ENCODE results near the gene DAB1.
"Not testable (repeated sequence)": the region's sequence is repeated elsewhere in the genome, so short reads cannot be mapped to it uniquely, and the experiment has no call there.

DAB1 gene

DNA sequence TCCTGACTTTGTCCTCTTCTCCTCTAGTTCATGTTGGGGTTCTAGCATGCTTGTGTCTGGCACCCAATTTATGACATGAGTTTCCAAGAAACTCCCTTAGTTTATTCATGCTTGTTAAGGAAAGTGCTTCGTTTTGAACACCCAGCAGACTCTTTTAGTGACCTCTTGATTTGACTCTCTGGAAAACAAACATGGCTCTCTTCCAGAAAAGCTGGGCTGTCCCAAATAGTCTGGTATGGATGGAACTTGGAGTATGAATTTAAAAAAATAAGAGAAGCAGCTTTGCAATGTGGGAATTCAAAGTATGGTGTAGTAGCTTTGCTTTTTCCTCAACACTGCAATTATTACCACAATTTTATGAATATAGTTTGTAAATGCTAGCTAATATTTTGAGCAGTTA lies 314.6 kb downstream of the DAB1 start:
- DNase-seq: no peak

DNA sequence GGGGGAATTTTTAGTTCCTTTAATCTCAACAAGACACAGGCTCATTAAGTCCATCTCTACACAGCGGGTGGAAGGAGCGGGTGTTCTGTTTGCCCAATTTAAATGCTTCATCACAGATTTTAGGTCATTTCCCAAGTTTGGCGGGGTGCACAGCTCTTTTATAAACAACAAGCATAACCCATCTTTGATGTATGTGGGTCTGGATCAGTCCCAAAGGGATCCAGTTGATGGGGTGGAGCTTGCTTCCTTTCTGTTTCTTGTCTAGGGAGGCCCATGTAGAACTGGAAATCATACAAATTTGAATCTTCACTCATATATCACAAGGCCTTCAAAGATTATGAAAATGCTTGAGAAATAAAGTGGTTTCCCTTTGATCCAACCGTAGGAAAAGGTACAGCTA lies 317.6 kb downstream of the DAB1 start:
- DNase-seq: no peak

- no peak for DNase-seq
Observed at GRCh38 chr1:57102561-57103326, 321.1 kb downstream of the DAB1 start.

DNA sequence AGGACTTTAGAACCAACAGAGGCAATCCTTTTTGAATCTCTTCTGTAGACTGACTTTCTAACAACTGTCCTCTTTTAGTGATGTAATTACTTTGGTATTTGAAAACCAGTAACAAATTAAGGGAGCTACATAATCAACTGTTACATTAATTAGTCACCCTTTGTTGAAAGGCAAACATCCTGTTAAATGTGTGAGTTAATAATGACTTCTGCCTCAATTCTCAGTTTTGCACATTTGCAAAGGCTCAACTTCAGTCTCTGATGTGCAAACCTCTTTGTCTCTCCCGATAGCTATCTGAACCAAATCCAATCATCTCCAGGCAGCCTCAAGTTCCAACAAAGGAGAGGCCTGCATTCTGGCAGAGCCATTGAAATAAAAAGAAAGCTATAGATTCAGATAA lies 322.7 kb downstream of the DAB1 start:
- no peak for DNase-seq

- DNase-seq: no peak
Observed at GRCh38 chr1:57094749-57095148, 329.1 kb downstream of the DAB1 start.

DNA sequence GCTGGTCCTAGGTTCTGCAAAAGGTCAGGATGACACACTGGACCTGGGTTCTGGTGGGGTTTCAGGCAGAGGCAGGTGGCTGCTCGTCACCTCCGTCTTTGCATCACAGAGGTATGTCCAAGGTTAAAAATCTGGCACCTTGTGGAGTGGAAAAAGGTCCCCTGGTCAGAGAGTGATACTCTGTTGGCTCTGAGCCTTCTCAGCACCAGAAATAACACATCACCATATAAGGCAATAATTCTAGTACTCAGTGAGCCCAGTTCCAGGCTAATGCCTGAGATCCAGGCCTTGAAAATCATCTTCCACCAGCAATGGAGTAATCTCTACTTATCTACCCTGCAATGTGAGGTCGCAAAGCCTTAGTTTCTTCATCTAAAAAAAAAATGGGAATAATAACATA lies 330.7 kb downstream of the DAB1 start:
- no peak for DNase-seq

DNA sequence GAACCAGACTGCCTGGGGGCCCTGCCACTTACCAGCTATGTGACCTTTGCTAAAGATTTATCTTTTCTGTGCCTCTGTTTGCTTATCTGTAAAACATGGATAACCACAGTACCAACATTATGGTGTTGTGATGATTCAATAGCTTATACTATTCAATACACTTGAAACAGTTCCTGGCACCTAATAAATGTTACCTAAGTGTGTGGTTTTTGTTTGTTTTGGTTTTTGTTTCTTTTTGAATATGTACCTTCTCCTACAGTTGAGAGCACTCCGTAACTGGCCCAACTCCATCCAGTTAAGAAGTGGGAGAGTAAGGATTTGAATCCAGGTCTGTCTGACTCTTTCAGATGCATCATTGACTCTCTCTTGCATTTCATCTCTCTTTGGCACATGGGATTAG lies 332.2 kb downstream of the DAB1 start:
- no peak for DNase-seq

DNA sequence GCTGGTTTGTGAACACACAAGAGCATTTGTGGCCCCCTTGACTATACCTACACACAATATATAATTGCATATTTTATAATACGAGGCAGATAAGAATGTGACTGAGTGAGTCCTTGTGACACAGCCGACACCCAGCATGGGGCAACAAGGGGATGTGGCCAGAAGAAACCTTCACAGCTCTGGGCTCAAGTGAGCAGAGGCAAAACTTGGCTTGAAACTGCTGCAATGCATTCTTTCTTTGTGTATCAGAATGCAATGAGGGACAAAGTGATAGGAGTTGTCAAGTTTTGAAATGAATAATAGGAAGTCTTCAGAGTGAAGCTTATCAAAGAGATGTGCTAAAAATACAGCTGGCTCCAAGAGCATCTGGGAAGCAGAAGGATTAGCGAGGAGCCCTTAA lies 334.0 kb downstream of the DAB1 start:
- no peak for DNase-seq

DNA sequence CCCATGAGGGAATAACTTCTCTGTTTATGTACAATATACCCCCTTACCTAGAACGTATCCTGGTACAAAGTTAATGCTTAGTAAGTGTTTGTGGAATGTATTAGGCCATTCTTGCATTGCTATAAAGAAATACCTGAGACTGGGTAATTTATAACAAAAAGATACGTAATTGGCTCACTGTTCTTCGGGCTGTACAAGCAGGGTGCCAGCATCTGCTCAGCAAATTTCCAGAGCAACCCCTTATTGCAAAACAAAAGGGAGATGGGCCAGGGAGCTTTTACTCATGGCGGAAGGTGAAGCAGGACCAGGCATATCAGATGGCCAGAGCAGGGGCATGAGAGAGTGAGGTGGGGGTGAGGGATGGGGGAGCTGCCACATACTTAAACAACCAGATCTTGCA lies 334.6 kb downstream of the DAB1 start:
- DNase-seq: no peak

GRCh38 chr1:57088653-57089052 lies 335.2 kb downstream of the DAB1 start:
- no peak for DNase-seq

DNA sequence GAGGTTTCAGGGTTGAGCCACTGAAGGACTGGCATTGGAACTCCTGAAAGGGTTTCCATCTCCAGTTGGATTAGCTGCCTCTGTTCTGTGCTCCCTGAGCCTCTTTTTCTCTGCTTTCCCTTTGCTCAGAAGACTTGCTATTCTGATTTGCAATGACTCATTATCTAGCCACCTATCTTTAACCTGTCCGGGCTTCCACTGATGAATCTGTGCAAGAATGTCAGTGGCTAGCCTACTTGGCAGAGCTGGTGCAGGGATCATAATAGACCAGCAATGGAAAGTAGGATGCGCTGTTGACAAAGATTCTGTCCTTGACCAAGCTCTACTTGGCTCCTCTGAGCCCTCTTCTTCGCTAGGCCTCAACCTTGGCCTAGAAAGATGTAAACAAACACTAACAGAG lies 336.2 kb downstream of the DAB1 start:
- not testable (repeated sequence) for DNase-seq

GRCh38 chr1:57086154-57086553 lies 337.7 kb downstream of the DAB1 start:
- no peak for DNase-seq

DNA sequence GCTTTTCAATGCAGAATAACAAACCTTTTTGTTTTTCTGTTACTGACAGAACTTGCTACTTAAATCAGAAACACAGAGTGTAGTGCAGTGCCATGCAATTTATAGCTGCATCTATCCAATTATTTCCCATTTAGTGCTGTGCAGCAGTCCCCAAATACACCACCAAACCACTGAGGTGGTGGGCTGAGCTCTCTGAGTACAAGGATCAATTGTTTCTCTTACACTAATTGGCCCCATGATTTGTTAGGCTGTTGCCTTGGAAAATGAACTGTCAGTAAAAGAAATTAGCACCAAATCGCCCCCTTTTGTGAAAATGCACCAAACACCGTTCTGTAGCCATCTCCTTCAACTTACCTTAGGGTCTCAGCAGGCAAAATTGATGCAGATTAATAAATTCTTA lies 339.2 kb downstream of the DAB1 start:
- DNase-seq: no peak

- no peak for DNase-seq
Observed at GRCh38 chr1:57082711-57083439, 341.0 kb downstream of the DAB1 start.

DNA sequence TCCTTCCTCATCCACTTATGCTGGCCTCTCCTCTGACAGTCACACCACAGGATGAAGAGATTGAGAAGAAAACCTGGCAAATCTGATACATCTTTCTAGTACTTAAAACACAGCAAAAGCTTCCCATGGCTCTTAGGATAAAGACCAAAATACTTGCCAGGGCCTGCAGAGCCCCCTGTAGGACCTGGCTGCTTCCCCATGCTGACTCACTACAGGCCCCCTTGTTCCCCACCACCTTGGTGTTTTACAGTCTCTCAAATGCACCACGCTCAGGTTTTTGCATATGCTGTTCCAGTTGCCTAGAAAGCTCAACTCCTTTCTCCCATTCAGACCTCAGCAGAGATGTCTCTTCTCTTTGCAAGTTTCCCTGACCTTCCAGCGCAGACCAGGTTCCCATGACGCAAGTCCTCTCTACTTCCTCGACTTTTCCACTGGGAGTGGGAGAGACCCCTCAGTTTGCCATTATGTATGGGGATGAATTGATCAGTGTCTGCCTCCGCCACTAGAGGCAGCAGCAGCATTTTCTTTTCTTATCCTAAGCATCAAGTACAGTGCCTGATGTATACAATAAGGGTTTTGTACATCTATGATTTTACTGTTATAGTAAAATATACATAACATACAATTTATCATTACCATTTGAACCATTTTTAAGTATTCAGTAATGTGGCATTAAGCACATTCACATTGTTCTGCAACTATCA lies 344.3 kb downstream of the DAB1 start:
- no peak for DNase-seq

GRCh38 chr1:57072401-57073110 lies 351.3 kb downstream of the DAB1 start:
- no peak for DNase-seq

DNA sequence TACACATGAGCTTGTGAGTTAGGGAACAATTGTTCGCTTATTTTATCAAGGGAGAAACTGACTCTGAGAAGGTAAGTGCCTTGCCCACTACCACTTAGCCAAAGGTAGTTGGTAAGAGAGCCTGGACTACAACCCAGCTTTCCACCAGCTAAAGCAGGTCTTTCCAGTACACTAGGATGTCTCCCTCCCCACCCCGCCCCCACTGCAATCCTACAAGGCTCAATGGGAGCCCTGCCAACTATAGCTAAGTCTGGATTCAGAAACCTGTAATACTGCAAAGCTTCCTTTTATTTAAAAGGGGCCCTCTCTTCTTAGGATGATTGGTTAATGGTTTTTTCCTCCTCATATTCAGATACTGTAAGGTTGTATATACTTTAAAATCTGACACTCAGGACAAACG lies 356.0 kb downstream of the DAB1 start:
- no peak for DNase-seq

DNA sequence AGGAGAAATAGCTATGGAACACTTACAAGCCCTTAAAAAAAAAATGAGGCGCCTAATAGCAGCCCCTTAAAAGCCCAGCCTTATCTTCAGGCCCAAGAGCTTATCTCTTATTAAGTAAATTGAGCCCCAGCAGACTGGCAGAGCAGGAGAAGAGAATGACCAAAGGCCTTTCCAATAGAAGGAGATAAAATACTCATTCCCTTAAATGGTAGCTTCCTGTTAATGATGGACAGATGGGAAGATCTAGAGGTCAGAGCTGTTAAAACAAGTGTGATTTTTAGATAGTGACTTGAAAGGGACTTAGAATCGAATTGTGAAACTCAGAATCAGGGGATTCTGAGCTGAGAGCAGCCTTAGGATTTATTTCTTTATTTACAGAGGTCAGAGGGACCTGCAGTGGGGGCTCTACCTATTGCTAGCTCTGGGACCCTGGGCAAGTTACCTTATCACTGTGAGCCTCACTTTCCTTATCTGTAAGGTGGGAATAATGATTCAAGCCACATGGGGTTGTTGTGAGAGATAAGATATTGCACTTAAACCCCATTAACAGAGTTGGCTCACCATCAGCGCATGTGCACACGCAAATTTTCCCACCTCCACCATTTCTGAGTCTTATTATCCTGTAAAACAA lies 356.8 kb downstream of the DAB1 start:
- no peak for DNase-seq

GRCh38 chr1:57065442-57065841 lies 358.4 kb downstream of the DAB1 start:
- DNase-seq: no peak

DNA sequence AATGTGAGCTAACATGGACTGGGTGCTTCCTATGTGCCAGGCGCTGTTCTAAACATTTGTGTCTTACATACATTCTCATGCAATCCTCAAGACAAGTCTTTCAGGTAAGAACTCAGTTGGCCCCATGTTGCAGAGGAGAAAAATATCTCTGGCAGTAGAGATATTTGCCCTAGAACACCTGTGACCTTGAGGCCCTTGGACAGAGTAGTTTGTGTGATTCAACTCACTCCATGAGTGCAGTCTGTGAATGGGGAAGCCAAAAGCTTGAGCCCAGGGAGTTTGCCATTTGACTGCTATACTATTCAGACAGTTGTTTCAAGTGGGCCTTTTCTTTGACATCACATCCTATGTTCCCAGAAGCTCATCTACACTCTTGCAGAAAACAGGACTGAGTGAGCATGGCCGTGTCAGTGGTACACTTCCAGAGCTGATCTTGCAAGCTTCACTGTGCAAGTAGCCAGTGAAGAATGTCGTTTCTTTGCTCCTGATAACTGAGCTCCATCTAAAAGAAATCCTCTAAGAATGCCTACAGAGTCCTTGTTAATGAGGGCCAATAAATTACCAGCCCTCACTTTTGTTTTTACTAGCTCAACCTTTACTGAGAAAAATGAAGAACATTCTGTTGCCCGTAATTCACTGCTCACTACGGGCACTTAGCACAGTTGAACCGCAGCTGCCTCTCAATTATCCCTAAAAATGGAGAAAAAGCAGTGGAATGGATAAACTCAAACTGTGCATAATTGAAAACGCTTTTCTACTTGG lies 359.3 kb downstream of the DAB1 start:
- no peak for DNase-seq

DNA sequence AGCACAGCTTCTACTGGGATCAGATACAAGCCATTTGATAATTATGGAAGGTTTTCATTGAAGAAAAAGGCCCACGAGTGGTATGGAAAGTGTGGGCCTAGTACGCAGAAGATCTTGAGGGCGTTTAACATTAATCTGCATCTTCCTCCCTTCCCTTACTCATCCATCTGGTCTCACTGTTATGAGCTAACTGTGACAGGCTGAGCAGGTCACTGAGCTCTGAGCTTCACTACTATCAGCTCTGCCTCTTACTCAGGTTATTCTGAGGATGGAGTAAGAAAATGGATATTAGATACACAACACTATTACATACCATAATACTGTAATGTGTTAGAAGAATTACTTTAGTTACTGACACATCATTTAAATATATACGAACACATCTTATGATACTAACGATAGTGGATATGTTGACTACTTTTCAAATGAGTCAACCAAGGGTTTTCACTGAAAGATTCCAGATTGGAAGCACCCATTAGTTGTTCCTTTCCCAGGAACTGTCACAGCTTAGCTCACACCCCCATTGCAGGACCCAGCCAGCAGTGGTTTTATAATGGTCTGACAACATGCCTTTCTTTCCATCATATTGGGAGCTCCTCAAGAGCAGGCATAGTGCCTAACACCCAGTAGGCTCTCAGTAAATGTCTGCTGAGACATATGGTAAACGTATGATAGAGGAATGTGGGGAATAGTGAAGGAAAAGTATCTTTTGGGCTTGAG lies 360.3 kb downstream of the DAB1 start:
- no peak for DNase-seq
